Limb (tissue), 2 donors: Measurements from ENCODE around the gene TMEM94.
"Not testable (repeated sequence)": the region's sequence is repeated elsewhere in the genome, so short reads cannot be mapped to it uniquely, and the experiment has no call there.

Source experiments
- DNase-seq, 2 donors: peaks; one replicate each; pipeline ENCODE4 v3.0.0-alpha.2; 2016; ENCODE audit errors: extremely low spot score in 2 of 2

The TMEM94 gene

GRCh38 chr17:75445296-75445695 is 11.1 kb upstream of the TMEM94 start:
- DNase-seq, result no peak

DNA sequence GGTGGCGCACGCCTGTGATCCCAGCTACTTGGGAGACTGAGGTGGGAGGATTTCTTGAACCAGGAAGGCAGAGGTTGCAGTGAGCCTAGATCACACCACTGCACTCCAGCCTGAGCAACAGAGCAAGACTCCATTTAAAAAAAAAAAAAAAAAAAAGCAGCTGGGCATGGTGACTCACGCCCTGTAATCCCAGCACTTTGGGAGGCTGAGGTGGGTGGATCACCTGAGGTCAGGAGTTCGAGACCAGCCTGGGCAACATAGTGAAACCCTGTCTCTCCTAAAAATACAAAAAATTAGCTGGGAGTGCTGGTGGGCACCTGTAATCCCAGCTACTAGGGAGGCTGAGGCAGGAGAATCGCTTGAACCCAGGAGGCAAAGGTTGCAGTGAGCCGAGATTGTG is 10.5 kb upstream of the TMEM94 start:
- not testable (repeated sequence) for DNase-seq

DNA sequence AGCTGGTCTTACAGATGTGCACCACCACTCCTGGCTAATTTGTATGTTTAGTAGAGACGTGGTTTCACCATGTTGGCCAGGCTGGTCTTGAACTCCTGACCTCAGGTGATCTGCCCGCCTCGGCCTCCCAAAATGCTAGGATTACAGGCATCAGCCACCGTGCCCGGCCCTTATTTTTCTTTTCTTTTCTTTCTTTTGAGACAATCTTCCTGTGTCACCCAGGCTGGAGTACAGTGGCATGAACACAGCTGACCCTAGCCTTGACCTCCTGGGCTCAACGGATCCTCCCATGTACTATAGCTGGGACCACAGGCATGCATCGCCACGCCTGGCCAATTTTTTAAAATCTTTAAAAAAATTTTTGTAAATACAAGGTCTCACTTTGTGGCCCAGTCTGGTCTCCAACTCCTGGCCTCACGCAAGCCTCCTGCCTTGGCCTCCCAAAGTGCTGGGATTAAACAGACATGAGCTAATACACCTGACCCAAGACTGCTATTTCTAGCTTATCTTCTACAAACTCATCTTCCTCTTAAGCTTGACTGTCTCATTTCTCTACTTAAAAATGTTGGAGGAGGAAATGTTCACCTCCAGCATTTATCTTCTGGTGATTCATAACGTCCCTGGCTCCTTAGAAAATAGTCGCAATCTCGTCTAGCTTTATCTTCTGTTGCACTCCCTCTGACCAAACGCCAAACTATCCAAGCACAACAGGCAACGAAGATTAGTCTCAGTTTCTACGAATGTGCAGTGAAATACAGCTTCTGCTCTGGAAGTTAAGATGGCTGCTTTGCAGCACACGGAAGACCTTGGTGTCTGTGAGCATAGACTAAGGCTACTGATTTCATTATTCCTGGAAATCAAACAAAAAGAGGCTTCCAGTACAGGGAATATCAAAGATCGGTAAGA is 8.2 kb upstream of the TMEM94 start:
- no peak for DNase-seq

- no peak for DNase-seq
Measured at GRCh38 chr17:75450270-75450669, 6.2 kb upstream of the TMEM94 start.

DNA sequence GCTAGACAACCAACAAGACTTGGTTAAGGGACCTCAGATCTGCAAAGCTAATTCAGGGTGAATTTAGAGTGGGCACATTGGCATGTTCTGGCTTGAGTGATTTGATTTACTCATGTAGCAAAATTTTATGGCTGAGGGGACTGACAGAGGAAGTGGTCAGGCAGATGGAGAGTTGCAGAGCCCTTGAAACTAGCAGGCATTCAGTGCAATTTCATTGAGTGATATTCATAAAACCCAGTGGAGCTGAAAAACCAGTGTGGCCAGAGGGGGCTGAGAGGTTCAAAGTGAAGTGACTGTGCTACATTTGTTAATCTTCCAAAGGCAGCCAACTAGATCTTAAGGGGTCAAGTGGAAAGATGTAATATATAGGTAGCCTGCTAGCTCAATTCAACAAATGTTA is 2.2 kb upstream of the TMEM94 start:
- DNase-seq, result no peak

- DNase-seq, result not testable (repeated sequence)
Measured at GRCh38 chr17:75454672-75455071, 1.8 kb upstream of the TMEM94 start.

GRCh38 chr17:75456039-75456416 is 407 bp upstream of the TMEM94 start:
- DNase-seq, result no peak

GRCh38 chr17:75457047-75457654 is 716 bp downstream of the TMEM94 start:
- DNase-seq, result peak; percentile 58 to 77

DNA sequence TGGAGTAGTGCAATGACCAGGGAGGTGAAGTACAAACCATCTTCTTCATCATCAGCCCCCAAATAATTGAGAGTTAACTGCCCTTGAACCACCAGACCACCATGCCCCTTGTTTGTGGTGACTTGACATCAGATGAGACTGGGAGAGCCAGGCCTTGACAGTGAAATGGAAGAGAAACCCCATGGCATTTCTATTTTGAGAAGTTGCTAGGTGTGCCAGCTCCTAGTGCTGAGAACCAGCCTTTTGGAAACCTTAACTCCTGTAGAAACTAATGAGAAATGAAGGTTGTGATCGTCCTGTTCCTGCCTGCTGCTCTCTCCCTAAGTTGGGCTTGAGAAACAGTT is 2.8 kb downstream of the TMEM94 start:
- no peak for DNase-seq

DNA sequence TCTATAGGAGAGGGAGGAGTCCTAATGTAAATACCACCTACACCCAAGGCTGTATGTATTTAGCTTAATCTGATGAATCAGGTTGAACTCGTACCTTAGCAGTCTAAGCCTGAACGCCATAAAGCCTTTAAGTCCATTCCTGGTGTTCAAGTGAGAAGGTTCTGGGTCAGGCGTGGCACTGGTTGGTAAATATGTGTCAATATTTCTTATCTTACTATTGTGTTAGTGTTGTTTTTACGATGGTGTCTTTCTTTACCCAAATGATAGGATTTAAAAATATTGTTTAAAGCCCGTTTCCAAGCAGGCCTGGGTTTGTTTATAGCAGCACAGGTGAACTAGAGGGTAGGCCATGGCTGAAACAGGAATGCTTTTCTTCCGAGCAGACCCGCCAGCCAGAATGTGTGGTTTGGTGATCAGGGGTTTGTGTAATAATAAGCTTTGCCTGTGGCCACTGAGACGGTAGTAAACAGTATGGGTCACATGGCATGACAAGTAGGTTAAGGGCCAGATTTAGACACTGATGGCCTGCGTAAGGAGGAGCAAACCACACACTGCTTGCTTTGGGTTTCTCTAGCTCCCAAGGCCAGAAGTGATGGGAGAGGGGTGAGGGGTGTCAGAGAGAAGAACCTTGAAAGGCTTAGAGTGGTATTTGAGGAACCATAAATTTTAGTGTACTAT is 3.3 kb downstream of the TMEM94 start:
- no peak for DNase-seq

GRCh38 chr17:75460295-75460694 is 3.9 kb downstream of the TMEM94 start:
- DNase-seq, result no peak

DNA sequence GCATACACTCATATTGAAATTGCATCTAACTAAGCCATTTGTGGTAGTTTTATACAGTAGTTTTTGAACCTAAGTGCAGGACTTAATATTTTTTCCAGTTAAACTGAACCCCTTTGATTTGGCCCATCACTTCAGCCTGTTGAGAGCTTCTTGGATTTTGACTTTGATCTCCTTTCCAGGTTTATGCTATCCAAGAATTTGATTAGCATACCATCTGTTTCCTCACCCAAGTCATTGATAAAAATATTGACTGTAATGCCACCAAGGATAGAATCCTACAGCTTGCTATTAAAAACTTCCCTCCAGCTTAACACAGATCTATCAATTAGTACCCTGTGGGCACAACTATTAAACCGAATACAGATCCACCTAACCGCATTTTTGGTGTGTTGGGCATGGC is 7.2 kb downstream of the TMEM94 start:
- no peak for DNase-seq

DNA sequence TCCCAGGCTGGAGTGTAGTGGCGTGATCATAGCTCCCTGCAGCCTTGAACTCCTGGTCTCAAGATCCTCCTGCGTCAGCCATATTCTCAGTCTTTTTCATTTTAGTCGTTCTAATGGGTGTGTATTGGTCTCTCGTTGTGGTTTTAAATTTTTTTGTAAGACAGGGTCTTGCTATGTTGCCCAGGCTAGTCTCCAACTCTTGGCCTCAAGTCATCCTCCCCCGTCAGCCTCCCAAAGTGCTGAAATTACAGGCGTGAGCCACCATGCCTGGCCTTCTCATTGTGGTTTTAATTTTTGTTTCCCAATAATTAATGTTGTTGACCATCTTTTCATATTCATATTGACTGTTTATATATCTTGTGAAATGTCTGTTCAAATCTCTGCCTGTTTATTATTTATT is 8.6 kb downstream of the TMEM94 start:
- no peak for DNase-seq

- DNase-seq, result no peak
Measured at GRCh38 chr17:75468291-75468754, 11.9 kb downstream of the TMEM94 start.

- DNase-seq, result no peak
Measured at GRCh38 chr17:75468779-75469373, 12.4 kb downstream of the TMEM94 start.

- no peak for DNase-seq
Measured at GRCh38 chr17:75471207-75471606, 14.8 kb downstream of the TMEM94 start.

DNA sequence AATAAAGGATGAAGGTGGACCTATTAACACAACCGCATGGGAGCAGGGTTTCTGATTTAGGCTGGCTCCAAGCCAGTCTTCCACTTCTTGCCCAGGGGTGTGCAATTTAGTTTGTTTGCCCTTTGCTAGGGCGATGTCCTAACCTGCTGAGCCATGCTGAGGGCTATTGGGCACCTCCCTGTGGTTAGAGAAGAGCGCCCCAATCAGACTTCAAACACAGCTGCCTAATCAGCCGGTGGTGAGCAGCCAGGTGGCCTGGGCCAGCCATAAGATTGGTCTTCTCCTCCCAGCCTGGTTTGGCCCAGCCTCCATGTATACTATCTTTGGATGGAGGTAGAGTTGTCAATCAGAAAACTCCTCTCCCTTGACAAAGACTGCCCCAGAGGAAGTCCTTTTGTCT is 15.7 kb downstream of the TMEM94 start:
- no peak for DNase-seq

DNA sequence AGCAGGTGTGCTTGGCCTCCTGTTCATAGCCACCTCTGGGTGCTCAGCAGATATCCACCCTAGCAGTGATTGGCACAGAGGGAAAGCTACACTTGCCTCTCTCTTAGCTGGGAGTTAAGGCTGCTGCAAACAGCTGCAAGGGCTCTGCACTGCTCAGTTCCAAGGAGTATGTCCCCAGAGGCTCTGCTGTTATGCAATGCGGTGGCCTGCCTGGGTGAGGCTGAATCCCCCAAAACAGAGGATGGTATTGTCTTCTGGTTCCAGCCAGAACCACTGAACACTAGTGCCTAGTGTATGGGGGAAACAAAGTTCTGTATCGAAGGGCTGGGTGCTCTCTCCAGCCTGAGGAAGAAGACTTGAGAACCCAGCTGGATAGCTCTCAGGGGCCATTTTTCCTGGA is 16.8 kb downstream of the TMEM94 start:
- DNase-seq, result no peak

GRCh38 chr17:75474736-75475135 is 18.3 kb downstream of the TMEM94 start:
- no peak for DNase-seq

DNA sequence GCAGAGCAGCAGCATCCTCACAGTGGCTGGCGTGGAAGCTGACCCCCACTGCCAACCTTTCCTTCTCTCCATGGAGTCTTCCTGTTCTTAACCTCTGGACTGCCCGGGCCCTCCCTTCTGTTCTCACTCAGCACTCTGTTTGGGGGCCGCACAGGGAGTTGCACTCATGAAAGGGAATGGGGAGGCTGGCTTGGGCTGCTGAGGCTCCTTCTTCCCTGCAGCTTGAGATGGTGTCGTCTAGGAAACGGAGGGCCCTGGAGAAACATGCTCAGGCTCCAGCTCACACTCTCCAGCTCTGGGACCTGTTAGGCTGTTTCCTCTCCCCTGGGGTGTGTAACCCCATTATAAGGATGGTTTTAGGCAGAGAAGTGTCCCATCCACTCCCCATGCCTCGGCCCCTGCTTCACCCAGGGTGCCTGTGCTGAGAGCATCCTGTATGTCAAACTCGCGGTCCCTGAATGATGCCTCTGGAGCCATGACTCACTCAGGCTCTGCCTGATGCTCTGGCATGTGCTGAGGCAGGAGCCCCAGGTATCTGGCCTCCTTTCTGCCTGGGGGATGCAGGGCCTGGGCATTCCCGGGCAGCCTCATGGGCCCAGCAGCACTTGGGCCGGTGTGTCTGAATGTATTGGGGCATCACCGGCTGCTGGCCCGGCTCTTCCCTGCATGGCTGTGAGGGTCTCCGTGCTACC is 18.9 kb downstream of the TMEM94 start:
- DNase-seq, result no peak

GRCh38 chr17:75475851-75476250 is 19.4 kb downstream of the TMEM94 start:
- DNase-seq, result peak in 1 of 2 donors; percentile 69
